ENCODE results near the gene NAV3.
A peak's percentile ranks its signal among the peaks of the same experiment; 100 is the strongest.
"Not testable (repeated sequence)": the region's sequence is repeated elsewhere in the genome, so short reads cannot be mapped to it uniquely, and the experiment has no call there.

NAV3 gene

DNA sequence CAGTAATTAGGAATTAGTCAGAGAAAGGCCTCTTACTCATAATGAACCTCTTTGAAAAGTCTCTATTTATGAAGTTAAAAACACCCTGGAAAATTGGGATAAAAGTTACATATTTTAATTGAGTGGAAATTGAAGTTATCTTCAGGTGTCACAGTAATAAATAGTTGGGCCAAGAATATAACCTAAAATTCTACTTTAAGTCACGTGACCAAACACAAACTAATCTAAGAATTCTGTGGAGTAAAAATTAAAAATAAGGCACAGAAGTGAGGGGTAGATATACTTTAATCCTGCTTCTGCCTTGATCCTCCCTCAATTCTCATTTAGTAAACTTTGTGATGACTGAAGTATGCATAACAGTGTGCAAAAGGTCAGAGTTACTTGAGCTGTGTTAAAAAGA is 226.4 kb downstream of the NAV3 start:
- no peak for DNase-seq (ENCODE audit: low spot score)

DNA sequence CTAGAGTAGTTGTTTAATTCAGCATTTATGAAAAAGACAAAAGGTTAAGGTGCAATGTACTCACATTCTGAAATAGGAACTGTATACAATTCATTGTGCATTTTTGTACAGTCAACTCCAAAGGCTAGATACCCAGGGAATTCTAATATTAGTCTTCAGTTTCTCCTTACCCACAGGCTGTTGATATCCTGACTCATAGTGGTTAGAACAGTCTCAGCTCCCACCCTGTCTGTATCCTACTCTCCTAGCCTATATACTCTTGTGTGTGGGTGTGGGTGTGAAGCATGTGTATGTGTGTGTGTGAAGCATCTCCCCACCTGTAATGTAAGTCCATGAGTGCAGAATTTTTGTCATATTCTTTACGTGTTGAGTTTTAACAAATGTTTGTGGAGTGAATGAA is 229.5 kb downstream of the NAV3 start:
- DNase-seq (ENCODE audit: low spot score) = no peak

GRCh38 chr12:78062786-78063185 is 232.1 kb downstream of the NAV3 start:
- no peak for DNase-seq (ENCODE audit: low spot score)

DNA sequence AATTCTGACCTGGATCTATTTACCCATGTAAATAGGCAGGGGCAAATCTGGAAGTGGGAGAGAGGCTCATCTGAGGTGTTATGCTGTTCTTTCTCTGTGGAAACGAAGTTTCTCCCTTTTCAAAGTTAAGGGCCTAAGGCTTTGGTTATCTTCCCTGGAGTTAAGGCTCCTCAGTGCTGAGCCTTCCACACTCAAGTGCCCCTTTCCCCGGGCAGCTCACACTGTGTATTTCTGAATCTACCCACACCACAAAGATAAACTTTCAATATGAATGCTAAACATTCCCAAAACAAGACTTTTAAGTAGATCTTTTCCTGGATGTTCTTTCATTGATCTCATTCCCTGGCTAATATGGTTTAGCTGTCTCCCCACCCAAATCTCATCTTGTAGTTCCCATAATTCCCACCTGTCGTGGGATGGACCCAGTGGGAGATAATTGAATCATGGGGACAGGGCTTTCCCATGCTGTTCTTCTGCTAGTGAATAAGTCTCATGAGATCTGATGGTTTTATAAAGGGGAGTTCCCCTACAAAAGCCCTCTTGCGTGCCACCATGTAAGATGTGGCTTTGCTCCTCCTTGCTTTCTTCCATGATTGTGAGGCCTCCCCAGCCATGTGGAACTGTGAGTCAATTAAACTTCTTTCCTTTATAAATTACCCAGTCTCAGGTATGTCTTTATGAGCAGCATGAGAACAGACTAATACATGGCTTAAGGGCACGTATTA is 251.1 kb downstream of the NAV3 start:
- DNase-seq (ENCODE audit: low spot score) = no peak

DNA sequence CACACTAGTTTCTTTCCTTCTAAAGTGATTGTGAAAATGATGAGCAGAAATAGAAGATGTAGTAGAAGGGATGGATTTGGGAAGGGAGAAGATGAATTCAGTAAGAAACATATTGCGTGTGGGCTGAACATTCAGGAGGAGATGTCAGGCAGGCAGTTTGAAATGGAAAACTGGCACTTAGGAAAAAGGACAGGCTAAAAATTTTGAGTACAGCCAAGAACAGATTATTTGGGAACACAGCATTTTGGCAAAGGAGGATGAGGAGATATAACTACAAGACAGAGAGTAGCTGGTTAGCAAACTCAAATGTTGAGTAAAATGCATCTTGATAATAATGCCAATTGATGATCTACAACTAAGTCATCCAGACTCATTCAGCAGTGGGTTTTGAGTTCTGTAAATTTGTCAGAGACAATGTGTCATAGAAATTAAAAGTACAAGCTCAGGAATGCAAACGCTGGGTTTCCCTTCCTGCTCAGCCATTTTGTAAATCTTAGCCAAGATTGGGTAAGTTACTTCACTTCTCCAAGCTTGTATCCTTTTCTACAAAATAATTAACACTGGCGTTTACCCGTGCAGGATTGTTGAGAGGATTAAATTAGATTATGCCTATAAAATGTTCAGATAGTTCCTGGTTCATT is 255.0 kb downstream of the NAV3 start:
- DNase-seq (ENCODE audit: low spot score) = no peak

- DNase-seq (ENCODE audit: low spot score) = no peak
Measured at GRCh38 chr12:78086553-78087362, 256.1 kb downstream of the NAV3 start.

DNA sequence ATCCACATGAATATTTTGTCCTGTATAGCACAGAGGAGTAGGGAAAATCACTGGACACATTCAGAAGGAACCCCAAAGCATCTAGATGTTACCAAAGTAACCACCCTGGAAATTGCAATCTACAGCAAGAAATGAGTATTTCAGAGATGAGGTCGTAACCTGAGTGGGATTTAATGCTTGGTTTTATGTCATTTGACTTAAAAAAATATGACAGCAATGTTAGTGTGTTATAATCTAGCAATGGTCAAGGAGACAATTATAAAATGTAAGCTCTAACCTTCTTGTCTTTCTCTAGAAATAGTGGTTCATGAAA is 256.6 kb downstream of the NAV3 start:
- DNase-seq (ENCODE audit: low spot score) = no peak

- no peak for DNase-seq (ENCODE audit: low spot score)
Measured at GRCh38 chr12:78088391-78088832, 257.7 kb downstream of the NAV3 start.

- no peak for DNase-seq (ENCODE audit: low spot score)
Measured at GRCh38 chr12:78090266-78090665, 259.6 kb downstream of the NAV3 start.

- DNase-seq (ENCODE audit: low spot score) = no peak
Measured at GRCh38 chr12:78095623-78096022, 264.9 kb downstream of the NAV3 start.

- peak; percentile 25 for DNase-seq (ENCODE audit: low spot score)
Measured at GRCh38 chr12:78096909-78097597, 266.4 kb downstream of the NAV3 start.

DNA sequence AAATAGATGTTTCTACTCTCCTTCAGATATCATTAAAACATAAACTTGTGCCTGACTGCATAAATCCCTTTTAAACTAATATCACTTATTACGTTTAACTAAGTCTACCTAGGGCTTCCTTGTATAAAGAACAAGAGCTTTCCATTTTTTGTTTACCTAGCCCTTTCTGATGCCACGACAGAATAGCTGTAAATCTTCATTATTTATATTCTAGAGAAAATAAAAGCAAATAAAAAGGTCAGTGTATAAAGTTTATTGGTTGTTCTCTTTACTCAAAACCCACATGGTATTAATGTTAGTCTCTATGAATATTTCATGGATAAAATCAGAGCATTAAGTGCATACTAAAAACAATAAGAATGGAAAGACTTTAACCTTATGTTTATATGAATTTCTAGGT is 269.1 kb downstream of the NAV3 start:
- no peak for DNase-seq (ENCODE audit: low spot score)

GRCh38 chr12:78101113-78101876 is 270.6 kb downstream of the NAV3 start:
- DNase-seq (ENCODE audit: low spot score) = no peak

DNA sequence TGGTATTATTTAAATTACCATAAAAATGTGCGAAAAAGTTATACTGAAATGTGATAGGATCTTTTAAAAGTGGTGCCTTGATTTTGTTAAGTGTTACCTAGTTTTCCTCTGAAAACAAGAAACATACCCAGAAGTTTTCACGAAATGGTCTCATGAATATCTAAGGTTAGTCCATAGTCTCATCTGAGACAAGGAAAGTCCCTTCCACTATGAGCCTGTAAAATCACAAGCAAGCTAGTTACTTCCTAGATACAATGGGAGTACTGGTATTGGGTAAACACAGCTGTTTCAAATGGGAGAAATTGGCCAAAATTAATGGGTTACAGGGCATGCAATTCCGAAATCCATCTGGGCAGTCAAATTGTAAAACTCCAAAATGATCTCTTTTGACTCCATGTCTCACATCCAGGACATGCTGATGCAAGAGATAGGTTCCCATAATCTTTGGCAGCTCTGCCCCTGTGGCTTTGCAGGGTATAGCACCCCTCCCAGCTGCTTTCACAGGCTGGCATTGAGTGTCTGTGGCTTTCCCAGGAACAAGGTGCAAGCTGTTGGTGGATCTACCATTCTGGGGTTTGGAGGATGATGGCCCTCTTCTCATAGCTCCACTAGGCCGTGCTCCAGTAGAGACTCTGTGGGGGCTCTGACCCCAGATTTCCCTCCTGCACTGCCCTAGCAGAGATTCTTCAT is 271.4 kb downstream of the NAV3 start:
- DNase-seq (ENCODE audit: low spot score) = no peak

DNA sequence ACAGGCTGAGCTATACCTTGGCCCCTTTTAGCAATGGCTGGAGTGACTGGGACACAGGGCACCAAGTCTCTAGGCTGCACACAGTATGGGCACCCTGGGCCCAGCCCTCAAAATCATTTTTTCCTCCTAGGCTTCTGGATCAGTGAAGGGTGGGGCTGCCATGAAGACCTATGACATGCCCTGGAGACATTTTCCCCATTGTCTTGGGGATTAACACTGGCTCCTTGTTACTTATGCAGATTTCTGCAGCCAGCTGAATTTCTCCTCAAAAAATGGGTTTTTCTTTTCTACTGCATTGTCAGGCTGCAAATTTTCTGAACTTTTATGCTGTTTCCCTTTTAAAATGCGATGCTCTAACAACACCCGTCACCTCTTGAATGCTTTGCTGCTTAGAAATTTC is 272.1 kb downstream of the NAV3 start:
- DNase-seq (ENCODE audit: low spot score) = not testable (repeated sequence)

DNA sequence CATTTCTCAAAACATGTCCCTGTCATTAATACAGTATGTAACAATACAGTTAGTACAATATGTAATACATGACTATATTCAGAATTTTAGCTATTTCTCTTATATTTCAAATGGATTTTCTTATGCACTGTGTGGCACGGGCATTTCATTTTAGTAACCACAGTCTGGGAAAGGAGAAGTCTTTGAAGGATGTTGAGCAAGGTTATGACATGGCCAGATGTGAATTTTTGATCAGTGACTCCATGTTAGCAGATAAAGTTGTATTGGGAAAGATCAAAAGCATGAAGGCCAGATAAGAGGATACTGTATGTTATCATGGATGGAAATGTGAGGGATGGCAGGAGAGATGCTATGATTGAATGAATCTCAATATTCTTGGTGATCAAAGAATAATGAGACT is 285.2 kb downstream of the NAV3 start:
- DNase-seq (ENCODE audit: low spot score) = no peak

DNA sequence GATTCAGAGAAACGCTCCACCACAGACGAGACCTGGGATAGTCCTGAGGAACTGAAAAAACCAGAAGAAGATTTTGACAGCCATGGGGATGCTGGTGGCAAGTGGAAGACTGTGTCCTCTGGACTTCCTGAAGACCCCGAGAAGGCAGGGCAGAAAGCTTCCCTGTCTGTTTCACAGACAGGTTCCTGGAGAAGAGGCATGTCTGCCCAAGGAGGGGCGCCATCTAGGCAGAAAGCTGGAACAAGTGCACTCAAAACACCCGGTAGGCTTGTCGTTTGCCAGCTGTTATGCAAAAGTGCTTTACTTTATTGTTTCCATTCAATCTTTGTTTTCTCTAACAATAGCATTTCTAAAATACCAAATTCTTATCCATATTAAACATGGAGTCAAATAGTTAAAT is 287.3 kb downstream of the NAV3 start:
- no peak for DNase-seq (ENCODE audit: low spot score)

GRCh38 chr12:78118486-78118885 is 287.8 kb downstream of the NAV3 start:
- no peak for DNase-seq (ENCODE audit: low spot score)

GRCh38 chr12:78119351-78119918 is 288.7 kb downstream of the NAV3 start:
- no peak for DNase-seq (ENCODE audit: low spot score)

GRCh38 chr12:78120306-78120705 is 289.6 kb downstream of the NAV3 start:
- no peak for DNase-seq (ENCODE audit: low spot score)

All from D341Med (cell line).